ENCODE results near the gene WDR59.
"Not testable (repeated sequence)": the region's sequence is repeated elsewhere in the genome, so short reads cannot be mapped to it uniquely, and the experiment has no call there.

WDR59 gene

DNA sequence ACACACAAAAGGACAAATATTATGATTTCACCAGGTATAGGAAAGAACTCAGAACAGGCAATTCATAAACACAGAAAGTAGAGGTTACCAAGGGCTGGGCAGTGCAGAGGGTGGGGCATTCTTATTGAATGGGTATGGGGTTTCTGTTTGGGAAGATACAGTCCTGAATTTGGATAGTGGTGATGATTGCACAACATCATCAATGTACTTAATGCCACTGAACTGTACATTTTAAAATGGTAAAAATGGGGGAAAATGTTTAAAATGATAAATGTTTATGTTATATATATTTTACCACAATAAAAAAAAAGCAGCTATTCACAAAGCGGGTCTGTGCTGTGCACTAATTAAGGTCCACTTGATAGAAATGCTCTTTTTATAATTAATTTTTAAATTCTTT is 137.7 kb downstream of the WDR59 start:
- no peak overlapping the region for H3K4me3 ChIP-seq (ENCODE audit: severe bottlenecking)
- H3K9me3 ChIP-seq (ENCODE audit: severe bottlenecking), result no peaks in the 10 kb centered on the region
- no peaks in the 10 kb centered on the region for H3K36me3 ChIP-seq (ENCODE audit: low read depth)
- TF ChIP-seq, protein P1, sequence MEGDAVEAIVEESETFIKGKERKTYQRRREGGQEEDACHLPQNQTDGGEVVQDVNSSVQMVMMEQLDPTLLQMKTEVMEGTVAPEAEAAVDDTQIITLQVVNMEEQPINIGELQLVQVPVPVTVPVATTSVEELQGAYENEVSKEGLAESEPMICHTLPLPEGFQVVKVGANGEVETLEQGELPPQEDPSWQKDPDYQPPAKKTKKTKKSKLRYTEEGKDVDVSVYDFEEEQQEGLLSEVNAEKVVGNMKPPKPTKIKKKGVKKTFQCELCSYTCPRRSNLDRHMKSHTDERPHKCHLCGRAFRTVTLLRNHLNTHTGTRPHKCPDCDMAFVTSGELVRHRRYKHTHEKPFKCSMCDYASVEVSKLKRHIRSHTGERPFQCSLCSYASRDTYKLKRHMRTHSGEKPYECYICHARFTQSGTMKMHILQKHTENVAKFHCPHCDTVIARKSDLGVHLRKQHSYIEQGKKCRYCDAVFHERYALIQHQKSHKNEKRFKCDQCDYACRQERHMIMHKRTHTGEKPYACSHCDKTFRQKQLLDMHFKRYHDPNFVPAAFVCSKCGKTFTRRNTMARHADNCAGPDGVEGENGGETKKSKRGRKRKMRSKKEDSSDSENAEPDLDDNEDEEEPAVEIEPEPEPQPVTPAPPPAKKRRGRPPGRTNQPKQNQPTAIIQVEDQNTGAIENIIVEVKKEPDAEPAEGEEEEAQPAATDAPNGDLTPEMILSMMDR (IDR thresholded peaks at IDR 0.05; ENCODE audit: poor library complexity, severe bottlenecking), result no peak
- no peak for ATAC-seq (ENCODE audit: low read depth)
- no peak for DNase-seq (ENCODE audit: low spot score)
- H3K4me1 ChIP-seq (ENCODE audit: insufficient read depth, poor library complexity, severe bottlenecking), result peaks cover 9% of the 10 kb centered on the region
- H3K27me3 ChIP-seq (ENCODE audit: insufficient read depth, poor library complexity, severe bottlenecking), result no peaks in the 10 kb centered on the region
- H3K27ac ChIP-seq (ENCODE audit: poor library complexity, severe bottlenecking), result no peak overlapping the region

DNA sequence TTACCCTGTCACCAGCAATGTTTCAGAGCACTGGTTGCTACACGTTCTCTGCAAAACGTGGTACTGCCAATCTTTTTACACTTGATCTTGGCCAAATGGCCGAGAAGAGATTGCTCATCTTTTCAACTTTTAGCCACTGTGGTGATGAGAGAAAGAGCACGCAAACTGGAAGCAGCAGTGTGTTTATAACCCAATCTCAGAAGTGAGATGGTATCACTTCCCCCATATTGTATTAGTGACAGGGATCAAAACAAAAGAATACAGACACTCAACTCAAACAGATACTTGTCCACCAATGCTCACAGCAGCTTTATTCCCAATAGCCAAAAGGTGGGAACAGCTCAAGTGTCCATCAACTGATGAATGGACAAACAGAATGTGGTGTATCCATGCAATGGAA is 138.2 kb downstream of the WDR59 start:
- TF ChIP-seq, protein P1 (IDR thresholded peaks at IDR 0.05; ENCODE audit: poor library complexity, severe bottlenecking), result no peak
- Histone ChIP-seq H3K27ac (ENCODE audit: poor library complexity, severe bottlenecking) (no peak overlapping the region), H3K36me3 (ENCODE audit: low read depth) (no peaks in the 10 kb centered on the region), H3K4me3 (ENCODE audit: severe bottlenecking) (no peak overlapping the region), H3K9me3 (ENCODE audit: severe bottlenecking) (no peaks in the 10 kb centered on the region), H3K27me3 (ENCODE audit: insufficient read depth, poor library complexity, severe bottlenecking) (no peaks in the 10 kb centered on the region), H3K4me1 (ENCODE audit: insufficient read depth, poor library complexity, severe bottlenecking) (peaks cover 11% of the 10 kb centered on the region)
- no peak for DNase-seq (ENCODE audit: low spot score)
- ATAC-seq (ENCODE audit: low read depth), result no peak

DNA sequence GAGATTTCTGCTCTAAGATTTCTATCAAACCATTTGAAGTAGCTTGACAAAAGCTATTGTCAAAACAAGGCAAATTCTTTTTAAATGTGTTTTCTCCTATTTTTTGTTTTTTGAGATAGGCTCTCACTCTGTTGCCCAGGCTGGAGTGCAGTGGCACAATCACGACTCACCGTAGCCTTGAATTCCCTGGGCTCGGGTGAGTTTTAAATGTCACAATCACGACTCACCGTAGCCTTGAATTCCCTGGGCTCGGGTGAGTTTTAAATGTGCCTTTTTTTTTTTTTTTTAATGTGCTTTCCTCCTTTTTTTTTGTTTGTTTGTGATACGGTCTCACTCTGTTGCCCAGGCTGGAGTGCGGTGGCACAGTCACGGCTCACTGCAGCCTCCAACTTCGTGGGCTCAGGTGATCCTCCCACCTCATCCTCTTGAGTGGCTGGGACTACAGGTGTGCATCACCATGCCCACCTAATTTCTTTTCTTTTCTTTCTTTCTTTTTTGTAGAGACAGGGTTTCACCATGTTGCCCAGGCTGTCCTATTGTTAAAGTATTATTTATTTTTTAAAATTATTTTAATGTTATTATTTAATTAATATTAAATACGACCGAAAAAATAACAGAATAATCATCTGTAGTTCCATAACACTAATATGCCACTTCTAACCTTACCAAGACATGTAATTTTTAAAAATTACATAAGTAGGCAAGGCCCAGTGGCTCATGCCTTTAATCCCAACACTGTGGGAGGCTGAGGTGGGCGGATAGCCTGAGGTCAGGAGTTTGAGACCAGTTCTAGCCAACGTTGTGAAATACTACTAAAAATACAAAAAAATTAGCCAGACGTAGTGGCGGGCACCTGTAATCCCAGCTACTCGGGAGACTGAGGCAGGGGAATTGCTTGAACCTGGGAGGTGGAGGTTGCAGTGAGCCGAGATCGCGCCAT is 140.6 kb downstream of the WDR59 start:
- Histone ChIP-seq H3K4me1 (ENCODE audit: insufficient read depth, poor library complexity, severe bottlenecking) (peaks cover 11% of the 10 kb centered on the region), H3K27ac (ENCODE audit: poor library complexity, severe bottlenecking) (no peak overlapping the region), H3K9me3 (ENCODE audit: severe bottlenecking) (no peaks in the 10 kb centered on the region), H3K36me3 (ENCODE audit: low read depth) (no peaks in the 10 kb centered on the region), H3K27me3 (ENCODE audit: insufficient read depth, poor library complexity, severe bottlenecking) (no peaks in the 10 kb centered on the region), H3K4me3 (ENCODE audit: severe bottlenecking) (no peak overlapping the region)
- TF ChIP-seq, protein P1 (IDR thresholded peaks at IDR 0.05; ENCODE audit: poor library complexity, severe bottlenecking), result no peak
- DNase-seq (ENCODE audit: low spot score) (no peak), ATAC-seq (ENCODE audit: low read depth) (peak; percentile 78; the same call in 2 of the 3 replicates)

DNA sequence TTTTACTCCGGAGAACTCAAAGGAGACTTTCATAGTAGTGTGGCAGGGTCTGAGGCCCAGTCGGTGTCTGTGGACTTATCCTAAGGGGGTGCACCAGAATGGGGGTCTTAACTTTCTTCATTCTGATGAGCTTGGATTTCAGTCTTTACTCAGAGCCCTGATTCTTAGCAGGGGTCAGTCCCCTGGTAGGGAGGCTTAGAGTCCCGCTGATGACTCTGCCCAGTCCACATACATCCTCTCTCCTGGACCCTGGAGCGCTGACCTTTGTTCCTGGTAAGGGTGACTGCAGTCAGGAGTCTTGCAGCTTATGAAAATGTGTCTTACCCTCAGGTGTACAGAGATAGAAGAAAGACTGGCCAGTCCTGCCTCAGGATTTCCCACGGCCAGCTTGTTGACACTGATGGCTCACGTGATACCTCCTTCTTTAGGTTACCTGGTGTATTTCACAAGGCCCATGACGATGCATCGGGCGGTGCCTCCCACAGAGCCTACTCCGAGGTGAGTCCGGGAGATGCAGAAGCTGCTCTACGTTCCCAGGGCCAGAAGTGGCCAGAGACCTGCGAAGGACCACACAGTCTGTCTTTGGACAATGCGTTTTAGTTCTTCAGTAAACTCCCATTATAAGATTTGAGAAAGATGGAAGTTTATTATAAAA is 141.4 kb downstream of the WDR59 start:
- ATAC-seq (ENCODE audit: low read depth), result peak; percentile 82
- not testable (repeated sequence) for H3K36me3 ChIP-seq (ENCODE audit: low read depth); DNase-seq (ENCODE audit: low spot score); H3K27ac ChIP-seq (ENCODE audit: poor library complexity, severe bottlenecking); H3K9me3 ChIP-seq (ENCODE audit: severe bottlenecking); H3K4me3 ChIP-seq (ENCODE audit: severe bottlenecking); H3K27me3 ChIP-seq (ENCODE audit: insufficient read depth, poor library complexity, severe bottlenecking)
- H3K4me1 ChIP-seq (ENCODE audit: insufficient read depth, poor library complexity, severe bottlenecking), result peaks cover 11% of the 10 kb centered on the region

DNA sequence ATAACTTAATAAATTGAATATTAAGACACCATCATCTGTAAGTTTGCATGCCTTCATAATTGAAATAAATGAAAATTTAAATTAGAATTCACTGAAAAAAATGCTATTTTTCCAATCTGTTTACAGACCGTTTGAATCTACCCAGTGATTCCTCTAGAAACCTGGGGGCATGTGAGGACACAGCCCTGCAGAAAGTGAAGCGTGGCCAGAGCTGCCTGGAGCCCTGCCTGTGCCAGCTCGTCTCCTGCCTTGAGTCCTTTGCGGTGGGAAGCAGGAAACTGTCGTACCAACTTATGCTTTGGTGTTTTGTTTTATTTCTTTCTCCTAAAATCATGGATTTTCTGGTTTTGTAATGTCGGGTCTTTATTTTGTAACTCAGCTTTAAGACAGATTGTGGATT is 142.5 kb downstream of the WDR59 start:
- H3K27me3 ChIP-seq (ENCODE audit: insufficient read depth, poor library complexity, severe bottlenecking), result no peaks in the 10 kb centered on the region
- no peak for DNase-seq (ENCODE audit: low spot score)
- no peak overlapping the region for H3K4me3 ChIP-seq (ENCODE audit: severe bottlenecking)
- H3K9me3 ChIP-seq (ENCODE audit: severe bottlenecking), result no peaks in the 10 kb centered on the region
- no peaks in the 10 kb centered on the region for H3K36me3 ChIP-seq (ENCODE audit: low read depth)
- H3K4me1 ChIP-seq (ENCODE audit: insufficient read depth, poor library complexity, severe bottlenecking), result peaks cover 12% of the 10 kb centered on the region
- no peak overlapping the region for H3K27ac ChIP-seq (ENCODE audit: poor library complexity, severe bottlenecking)
- TF ChIP-seq, protein P1 (IDR thresholded peaks at IDR 0.05; ENCODE audit: poor library complexity, severe bottlenecking), result no peak
- ATAC-seq (ENCODE audit: low read depth), result no peak
